ENCODE data around the gene POLR2E. TPM values are rescaled to one million over a fixed set of nuclear protein-coding genes. Genes with fewer than 3 reads are reported as not detected.

POLR2E gene
- total and polyA plus RNA-seq, 8 donors = 24.5 to 361 (median 91.0) TPM

GRCh38 chr19:1072371-1073015 is 22.7 kb downstream of the POLR2E start:
- no peak overlapping the region for H3K4me3 ChIP-seq
- WGBS, 5 donors = 71 to 83% (median 81%) methylated on average over 11 of the region's 11 CpGs
- H3K27me3 ChIP-seq = peaks cover 0 to 51% (median 21%) of the 10 kb centered on the region in 3 donors
- intact Hi-C loops (cut with DNase I; ENCODE audit: low total_unique reads) = no loop called here
- H3K36me3 ChIP-seq = peaks cover 0 to 23% (median 0%) of the 10 kb centered on the region in 4 donors
- H3K27ac ChIP-seq = no peak overlapping the region
- no peak for TF ChIP-seq EP300 (IDR thresholded peaks at IDR 0.05)
- no peak for TF ChIP-seq CTCF (IDR thresholded peaks at IDR 0.05)
- H3K4me1 ChIP-seq = peaks cover 26 to 94% (median 71%) of the 10 kb centered on the region in 4 donors
- no peak for DNase-seq
- H3K9me3 ChIP-seq = no peaks in the 10 kb centered on the region

- TF ChIP-seq POLR2A (IDR thresholded peaks at IDR 0.05) = no peak
- Histone ChIP-seq H3K4me1 (peaks cover 39 to 94% (median 75%) of the 10 kb centered on the region in 4 donors), H3K36me3 (peaks cover 0 to 23% (median 0%) of the 10 kb centered on the region in 4 donors), H3K9me3 (no peaks in the 10 kb centered on the region), H3K27me3 (peaks cover 0 to 65% (median 35%) of the 10 kb centered on the region in 3 donors), H3K27ac (no peak overlapping the region), H3K4me3 (peak overlapping the region; percentile 0 to 26 (median 14))
- DNase-seq = no peak
- intact Hi-C loops (cut with DNase I; ENCODE audit: low total_unique reads) = no loop called here
- WGBS, 5 donors = 14 to 30% (median 19%) methylated on average over 24 to 99 of the region's 99 CpGs
Measured at GRCh38 chr19:1070931-1071791, 24.0 kb downstream of the POLR2E start.

GRCh38 chr19:1070576-1070930 is 24.6 kb downstream of the POLR2E start:
- H3K27ac ChIP-seq = no peak overlapping the region
- H3K9me3 ChIP-seq = no peaks in the 10 kb centered on the region
- WGBS, 5 donors = 14 to 51% (median 21%) methylated on average over 17 to 21 of the region's 21 CpGs
- peaks cover 0 to 23% (median 0%) of the 10 kb centered on the region in 4 donors for H3K36me3 ChIP-seq
- no peak for DNase-seq
- H3K27me3 ChIP-seq = peaks cover 0 to 71% (median 39%) of the 10 kb centered on the region in 3 donors
- H3K4me1 ChIP-seq = peaks cover 44 to 94% (median 76%) of the 10 kb centered on the region in 4 donors
- no peak for TF ChIP-seq EP300 (IDR thresholded peaks at IDR 0.05)
- TF ChIP-seq POLR2AphosphoS5 (IDR thresholded peaks at IDR 0.05) = no peak
- H3K4me3 ChIP-seq = no peak overlapping the region
- intact Hi-C loops (cut with DNase I; ENCODE audit: low total_unique reads) = no loop called here

- H3K9me3 ChIP-seq = no peaks in the 10 kb centered on the region
- H3K4me1 ChIP-seq = peaks cover 53 to 94% (median 76%) of the 10 kb centered on the region in 4 donors
- H3K27me3 ChIP-seq = peaks cover 0 to 78% (median 39%) of the 10 kb centered on the region in 3 donors
- intact Hi-C loops (cut with DNase I; ENCODE audit: low total_unique reads) = no loop called here
- peaks cover 0 to 23% (median 0%) of the 10 kb centered on the region in 4 donors for H3K36me3 ChIP-seq
- peak overlapping the region; percentile 42 to 62 (median 50) for H3K4me3 ChIP-seq
- peak in 2 of 3 donors; percentile 25 to 35 for TF ChIP-seq POLR2AphosphoS5 (IDR thresholded peaks at IDR 0.05)
- no peak for TF ChIP-seq EP300 (IDR thresholded peaks at IDR 0.05)
- WGBS, 5 donors = 25 to 35% (median 26%) methylated on average over 22 to 25 of the region's 25 CpGs
- H3K27ac ChIP-seq = peak overlapping the region; percentile 27 to 87 (median 77)
- peak; percentile 69 to 74 for DNase-seq
Measured at GRCh38 chr19:1069009-1069779, 26.0 kb downstream of the POLR2E start.

GRCh38 chr19:1068009-1069001 is 26.9 kb downstream of the POLR2E start:
- TF ChIP-seq EP300 (IDR thresholded peaks at IDR 0.05) (no peak), POLR2A (IDR thresholded peaks at IDR 0.05) (no peak), CTCF (IDR thresholded peaks at IDR 0.05) (no peak), POLR2AphosphoS5 (IDR thresholded peaks at IDR 0.05) (no peak)
- WGBS, 5 donors = 58 to 72% (median 64%) methylated on average over 33 to 45 of the region's 45 CpGs
- intact Hi-C loops (cut with DNase I; ENCODE audit: low total_unique reads) = no loop called here
- Histone ChIP-seq H3K4me3 (peak overlapping the region; percentile 42 to 62 (median 50)), H3K27me3 (peaks cover 0 to 78% (median 39%) of the 10 kb centered on the region in 3 donors), H3K36me3 (peaks cover 0 to 16% (median 0%) of the 10 kb centered on the region in 4 donors), H3K4me1 (peaks cover 54 to 91% (median 71%) of the 10 kb centered on the region in 4 donors), H3K9me3 (no peaks in the 10 kb centered on the region), H3K27ac (peak overlapping the region; percentile 37 to 87 (median 77))
- peak in 1 of 2 donors; percentile 57 for DNase-seq
